WI38 (cell line): ENCODE measurements around the gene ANKRD18A.

Experiments
- H3K4me3 ChIP-seq: 2 replicates; pipeline ENCODE4 v1.5.1; 2011; ENCODE audit warnings: low read depth, mild to moderate bottlenecking, control low read depth, low read length
- CTCF ChIP-seq: IDR thresholded peaks from 2 replicates; pipeline ENCODE4 v1.5.1; 2012; ENCODE audit warnings: low read depth, mild to moderate bottlenecking, control low read depth, low read length

The ANKRD18A gene

GRCh38 chr9:38523121-38523520 lies 97.3 kb downstream of the ANKRD18A start:
- TF ChIP-seq CTCF = no peak
- no peak overlapping the region for H3K4me3 ChIP-seq

- H3K4me3 ChIP-seq = no peak overlapping the region
- TF ChIP-seq CTCF = no peak
These were observed 98.6 kb downstream of the ANKRD18A start for GRCh38 chr9:38521762-38522161.
